Prostate gland (tissue), 2 donors: ENCODE data around the gene SLC27A2. TPM values are rescaled to one million over a fixed set of nuclear protein-coding genes. Genes with fewer than 3 reads are reported as not detected.

ENCODE experiments used
- DNase-seq: peaks from one replicate; pipeline ENCODE4 v3.0.0-alpha.2; 2019; ENCODE audit warnings: low spot score
- H3K27ac ChIP-seq, 2 donors: fragments of 200-600 bp; sonication (generic); 2 replicates each; pipeline ENCODE4 v1.5.1; 2017 to 2019
- H3K27me3 ChIP-seq: fragments of 200-600 bp; sonication (generic); replicated peaks from 2 replicates; pipeline ENCODE4 v1.5.1; 2019; ENCODE audit not compliant: insufficient read depth
- H3K36me3 ChIP-seq, 2 donors: fragments of 200-600 bp; sonication (generic); 1 replicate in 1 of 2; 2 replicates in 1 of 2; pipeline versions ENCODE4 v1.5.1 to v1.8.1; 2017 to 2019
- H3K4me1 ChIP-seq: fragments of 200-600 bp; sonication (generic); replicated peaks from 2 replicates; pipeline ENCODE4 v1.5.1; 2019
- H3K4me3 ChIP-seq, 2 donors: fragments of 200-600 bp; sonication (generic); 2 replicates each; pipeline ENCODE4 v1.5.1; 2017 to 2019
- H3K9me3 ChIP-seq: fragments of 200-600 bp; sonication (generic); 2 replicates; pipeline ENCODE4 v1.5.1; 2017
- CTCF ChIP-seq, 4 experiments: fragments of 200-600 bp in 2 of 4; fragments of 450-650 bp in 2 of 4; sonication (generic) in 2 of 4; IDR thresholded peaks; 1 replicate in 3 of 4; 2 replicates in 1 of 4; pipeline ENCODE4 v1.5.1; 2016 to 2019; ENCODE audit warnings: antibody characterized with exemption in 4 of 4, mild to moderate bottlenecking in 2 of 4, moderate library complexity in 2 of 4
- POLR2A ChIP-seq: fragments of 450-650 bp; IDR thresholded peaks from one replicate; pipeline ENCODE4 v1.6.1; 2016; ENCODE audit warnings: antibody characterized with exemption, mild to moderate bottlenecking
- POLR2AphosphoS5 ChIP-seq: sonication (generic); formaldehyde crosslinking; IDR thresholded peaks from one replicate; pipeline ENCODE4 v1.6.1; 2017; ENCODE audit warnings: antibody characterized with exemption
- WGBS: methylation state at CpG from one replicate; pipeline ENCODE4 v1.1.5; 2018; 5-methylcytosine and 5-hydroxymethylcytosine counted together
- intact Hi-C: fragments of 100-400 bp; cut with DNase I; formaldehyde crosslinking; loops from one replicate; pipeline ENCODE4 v1.14.2; 2022
- total RNA-seq, 2 donors: library from RNA; depleted of rRNA; stranded (reverse); fragments of >200 nt; gene quantifications; one replicate each; pipeline ENCODE4 v1.1.0, GENCODE V29; 2016

Gene SLC27A2
- total RNA-seq, 2 donors from 2014 or later: 4.7 to 22.0 TPM

- no peaks in the 10 kb centered on the region for H3K36me3 ChIP-seq
- H3K27ac ChIP-seq: no peak overlapping the region
- intact Hi-C loops: no loop called here
- DNase-seq: no peak
- no peaks in the 10 kb centered on the region for H3K27me3 ChIP-seq
- H3K4me3 ChIP-seq: no peak overlapping the region
- no peaks in the 10 kb centered on the region for H3K9me3 ChIP-seq
- TF ChIP-seq CTCF (IDR thresholded peaks at IDR 0.05) (no peak), POLR2AphosphoS5 (no peak), POLR2A (no peak)
- 81% methylated on average over 7 of the region's 7 CpGs for WGBS
- no peaks in the 10 kb centered on the region for H3K4me1 ChIP-seq
Observed at GRCh38 chr15:50180582-50180981, 1.4 kb upstream of the SLC27A2 start.

- intact Hi-C loops: no loop called here
- H3K27me3 ChIP-seq: no peaks in the 10 kb centered on the region
- no peak overlapping the region for H3K27ac ChIP-seq
- H3K4me1 ChIP-seq: no peaks in the 10 kb centered on the region
- WGBS: 31% methylated on average over 16 of the region's 16 CpGs
- H3K9me3 ChIP-seq: no peaks in the 10 kb centered on the region
- no peaks in the 10 kb centered on the region for H3K36me3 ChIP-seq
- TF ChIP-seq POLR2A (no peak), POLR2AphosphoS5 (no peak), CTCF (IDR thresholded peaks at IDR 0.05) (no peak)
- DNase-seq: no peak
- peak overlapping the region; percentile 43 to 51 for H3K4me3 ChIP-seq
Observed at GRCh38 chr15:50181201-50181968, 611 bp upstream of the SLC27A2 start.

- H3K9me3 ChIP-seq: no peaks in the 10 kb centered on the region
- peak overlapping the region in 1 of 2 donors; percentile 13 for H3K27ac ChIP-seq
- WGBS: 1% methylated on average over 74 of the region's 80 CpGs
- peak; percentile 17 for DNase-seq
- intact Hi-C loops: no loop called here
- TF ChIP-seq POLR2AphosphoS5 (no peak), POLR2A (no peak), CTCF (IDR thresholded peaks at IDR 0.05) (no peak)
- peak overlapping the region; percentile 43 to 51 for H3K4me3 ChIP-seq
- no peaks in the 10 kb centered on the region for H3K4me1 ChIP-seq
- no peaks in the 10 kb centered on the region for H3K36me3 ChIP-seq
- no peaks in the 10 kb centered on the region for H3K27me3 ChIP-seq
Observed at GRCh38 chr15:50182219-50183013, 420 bp downstream of the SLC27A2 start.

GRCh38 chr15:50183112-50183794 lies 1.3 kb downstream of the SLC27A2 start:
- intact Hi-C loops: no loop called here
- 84% methylated on average over 2 of the region's 2 CpGs for WGBS
- TF ChIP-seq CTCF (IDR thresholded peaks at IDR 0.05) (no peak), POLR2A (no peak), POLR2AphosphoS5 (no peak)
- Histone ChIP-seq H3K27ac (no peak overlapping the region), H3K4me1 (no peaks in the 10 kb centered on the region), H3K4me3 (peak overlapping the region; percentile 43 to 51), H3K27me3 (no peaks in the 10 kb centered on the region), H3K36me3 (no peaks in the 10 kb centered on the region), H3K9me3 (no peaks in the 10 kb centered on the region)
- DNase-seq: no peak
